ENCODE data around the gene ASRGL1.
"Not testable (repeated sequence)": the region's sequence is repeated elsewhere in the genome, so short reads cannot be mapped to it uniquely, and the experiment has no call there.

Gene ASRGL1

DNA sequence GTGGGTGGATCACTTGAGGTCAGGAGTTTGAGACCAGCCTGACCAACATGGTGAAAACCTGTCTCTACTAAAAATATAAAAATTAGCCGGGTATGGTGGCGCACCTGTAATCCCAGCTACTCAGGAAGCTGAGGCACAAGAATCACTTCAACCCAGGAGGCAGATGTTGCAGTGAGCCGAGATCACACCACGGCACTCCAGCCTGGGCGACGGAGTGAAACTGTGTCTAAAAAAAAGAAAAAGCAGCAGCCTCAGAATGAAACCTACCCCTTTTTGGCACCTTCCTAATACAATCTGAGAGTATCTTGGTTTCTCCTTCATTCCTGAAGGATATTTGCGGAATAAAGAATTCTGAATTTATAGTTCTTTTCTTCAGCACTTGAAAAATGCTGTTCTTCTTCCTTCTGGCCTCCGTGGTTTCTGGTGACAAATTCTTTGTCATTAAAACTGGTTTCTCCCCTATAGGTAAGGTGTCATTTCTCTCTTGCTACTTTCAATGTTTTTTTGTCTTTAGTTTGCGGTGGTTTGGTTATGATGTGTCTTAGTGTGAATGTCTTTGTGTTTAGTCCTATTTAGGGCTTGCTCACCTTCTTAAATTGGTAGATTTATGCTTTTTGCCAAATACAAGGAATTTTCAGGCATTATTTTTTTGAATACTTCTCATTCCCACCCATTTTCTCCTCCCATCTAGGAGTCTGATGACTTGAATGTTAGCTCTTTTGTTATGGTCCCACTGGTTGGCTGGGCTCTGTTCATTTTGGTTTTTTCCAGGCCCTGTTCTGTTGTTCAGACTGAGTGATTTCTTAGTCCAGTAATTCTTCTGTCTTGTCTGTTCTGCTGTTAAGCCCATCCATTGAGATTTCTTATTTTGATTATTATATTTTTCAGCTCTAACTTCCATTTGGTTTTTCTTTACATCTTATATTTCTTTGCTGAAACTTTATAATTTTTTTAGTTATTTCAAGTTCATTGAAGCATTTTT is 15.4 kb downstream of the ASRGL1 start:
- no peak for DNase-seq (ENCODE audit: low read depth)

DNA sequence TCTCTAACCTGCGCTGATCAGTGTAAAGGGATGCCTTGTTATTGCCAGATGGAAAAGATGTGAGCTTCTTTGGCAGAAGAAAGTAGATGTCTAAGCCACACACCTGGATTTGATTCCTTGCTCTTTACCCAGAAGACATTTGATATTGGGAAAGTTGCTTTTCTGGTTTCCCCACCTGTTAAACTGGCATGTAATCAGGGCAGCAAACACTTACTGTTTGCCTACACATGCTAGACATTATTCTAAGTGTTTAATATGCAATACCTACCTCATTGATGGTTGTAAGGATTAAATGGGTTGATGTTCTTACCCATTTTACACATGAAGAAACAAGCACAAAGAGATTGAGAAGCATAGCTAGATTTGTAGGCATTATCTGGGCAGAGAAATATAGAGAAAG is 16.6 kb downstream of the ASRGL1 start:
- DNase-seq (ENCODE audit: low read depth), result no peak

DNA sequence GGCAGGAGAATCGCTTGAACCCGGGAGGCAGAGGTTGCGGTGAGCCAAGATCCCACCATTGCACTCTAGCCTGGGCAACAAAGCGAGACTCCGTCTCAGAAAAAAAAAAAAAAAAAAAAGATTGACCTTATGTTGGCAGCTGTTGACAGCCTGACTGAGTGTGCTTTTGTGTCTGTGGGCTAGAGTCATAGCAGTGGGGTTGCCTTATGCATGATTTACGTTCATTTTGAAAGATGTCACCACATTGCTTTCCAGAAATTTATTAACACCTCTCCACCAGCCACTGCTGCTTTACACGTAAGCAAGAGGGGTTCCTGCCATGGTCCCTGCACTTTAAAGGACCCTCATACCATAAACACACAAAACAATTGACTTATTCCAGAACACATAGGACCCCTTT is 21.0 kb downstream of the ASRGL1 start:
- DNase-seq (ENCODE audit: low read depth), result no peak

- DNase-seq (ENCODE audit: low read depth), result no peak
Measured at GRCh38 chr11:62359475-62359874, 22.2 kb downstream of the ASRGL1 start.

GRCh38 chr11:62360685-62361084 is 23.4 kb downstream of the ASRGL1 start:
- no peak for DNase-seq (ENCODE audit: low read depth)

DNA sequence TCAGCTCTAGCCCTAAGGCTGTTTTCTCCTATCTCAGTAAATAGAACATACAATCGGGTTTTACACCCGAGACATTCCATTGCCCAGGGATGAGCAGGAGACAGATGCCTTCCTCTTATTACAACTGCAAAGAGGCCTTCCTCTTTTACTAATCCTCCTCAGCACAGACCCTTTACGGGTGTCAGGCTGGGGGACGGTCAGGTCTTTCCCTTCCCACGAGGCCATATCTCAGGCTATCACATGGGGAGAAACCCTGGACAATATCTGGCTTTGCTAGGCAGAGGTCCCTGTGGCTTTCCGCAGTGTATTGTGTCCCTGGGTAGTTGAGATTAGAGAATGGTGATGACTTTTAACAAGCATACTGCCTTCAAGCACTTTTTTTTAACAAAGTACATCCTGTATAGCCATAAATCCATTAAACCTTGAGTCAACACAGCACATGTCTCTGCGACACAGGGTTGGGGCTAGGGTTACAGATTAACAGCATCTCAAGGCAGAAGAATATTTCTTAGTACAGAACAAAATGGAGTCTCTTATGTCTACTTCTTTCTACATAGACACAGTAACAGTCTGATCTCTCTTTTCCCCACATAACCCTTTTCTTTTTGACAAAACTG is 31.7 kb downstream of the ASRGL1 start:
- DNase-seq (ENCODE audit: low read depth), result not testable (repeated sequence)

- no peak for DNase-seq (ENCODE audit: low read depth)
Measured at GRCh38 chr11:62370743-62371440, 33.6 kb downstream of the ASRGL1 start.

DNA sequence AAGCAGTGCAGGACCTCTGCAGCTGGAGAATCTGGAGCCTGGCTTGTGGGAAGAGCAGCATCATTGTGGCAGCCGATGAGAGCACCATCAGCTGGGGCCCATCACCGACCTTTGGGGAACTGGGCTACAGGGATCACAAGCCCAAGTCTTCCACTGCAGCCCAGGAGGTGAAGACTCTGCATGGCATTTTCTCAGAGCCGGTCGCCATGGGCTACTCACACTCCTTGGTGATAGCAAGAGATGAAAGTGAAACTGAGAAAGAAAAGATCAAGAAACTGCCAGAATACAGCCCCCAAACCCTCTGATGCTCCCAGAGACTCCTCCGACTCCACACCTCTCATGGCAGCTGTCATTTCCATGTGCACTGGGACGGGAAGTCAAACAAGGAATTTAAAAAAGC is 35.6 kb downstream of the ASRGL1 start:
- DNase-seq (ENCODE audit: low read depth), result no peak

DNA sequence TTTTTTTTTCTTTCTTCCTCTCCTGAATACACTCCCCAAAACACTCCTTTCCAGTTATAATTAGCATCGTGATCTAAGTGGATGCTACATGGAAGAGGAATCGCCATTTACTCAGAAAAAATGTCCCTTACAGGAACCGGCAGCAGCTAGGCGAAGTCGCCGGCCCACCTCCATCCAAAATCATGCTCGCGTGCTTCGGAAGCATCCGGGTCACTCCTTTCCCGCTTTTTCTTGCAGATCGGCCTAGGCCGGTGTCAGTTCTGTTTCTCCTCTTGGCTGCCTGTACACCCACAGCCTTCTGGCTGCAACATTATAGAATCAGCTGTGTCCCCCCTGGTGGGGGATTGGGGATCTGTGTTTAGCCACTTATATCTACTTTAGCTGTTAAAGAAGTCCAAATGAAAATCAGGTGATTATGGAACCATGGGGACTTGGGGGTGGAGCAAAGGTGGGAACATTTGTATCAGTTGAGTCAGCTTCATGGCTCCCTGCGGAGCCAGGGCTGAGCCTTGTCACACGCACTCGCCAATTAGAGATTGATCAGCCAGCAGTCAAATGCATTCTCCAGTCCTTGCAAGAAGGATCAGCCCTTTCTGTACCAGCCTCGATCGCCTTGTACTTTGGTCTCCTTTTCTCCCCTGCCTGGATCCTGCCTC is 36.3 kb downstream of the ASRGL1 start:
- no peak for DNase-seq (ENCODE audit: low read depth)

DNA sequence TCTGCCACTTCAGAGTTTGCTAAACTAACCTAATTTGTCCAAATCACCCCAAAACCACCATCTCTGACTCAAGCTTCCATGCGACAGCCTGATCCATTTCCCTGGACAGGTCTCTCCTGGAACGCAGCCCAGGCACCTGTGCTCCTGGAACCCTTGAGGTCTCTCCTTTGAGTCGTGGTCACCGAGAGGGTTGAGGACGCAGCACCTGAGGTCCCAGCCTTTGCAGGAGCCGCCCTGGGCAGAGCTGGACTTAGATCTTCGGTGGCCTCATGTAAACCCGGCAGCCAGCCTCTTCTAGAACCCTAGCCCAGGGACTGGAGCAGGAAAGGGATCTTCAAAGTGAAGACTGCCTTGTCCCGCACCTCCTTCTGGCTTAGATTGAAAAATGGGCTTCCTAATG is 37.6 kb downstream of the ASRGL1 start:
- DNase-seq (ENCODE audit: low read depth), result no peak

GRCh38 chr11:62378459-62379063 is 41.3 kb downstream of the ASRGL1 start:
- not testable (repeated sequence) for DNase-seq (ENCODE audit: low read depth)

- DNase-seq (ENCODE audit: low read depth), result not testable (repeated sequence)
Measured at GRCh38 chr11:62379586-62379985, 42.3 kb downstream of the ASRGL1 start.

GRCh38 chr11:62380821-62381245 is 43.6 kb downstream of the ASRGL1 start:
- DNase-seq (ENCODE audit: low read depth), result not testable (repeated sequence)

GRCh38 chr11:62383822-62384221 is 46.6 kb downstream of the ASRGL1 start:
- no peak for DNase-seq (ENCODE audit: low read depth)

- DNase-seq (ENCODE audit: low read depth), result not testable (repeated sequence)
Measured at GRCh38 chr11:62386083-62386482, 48.8 kb downstream of the ASRGL1 start.

DNA sequence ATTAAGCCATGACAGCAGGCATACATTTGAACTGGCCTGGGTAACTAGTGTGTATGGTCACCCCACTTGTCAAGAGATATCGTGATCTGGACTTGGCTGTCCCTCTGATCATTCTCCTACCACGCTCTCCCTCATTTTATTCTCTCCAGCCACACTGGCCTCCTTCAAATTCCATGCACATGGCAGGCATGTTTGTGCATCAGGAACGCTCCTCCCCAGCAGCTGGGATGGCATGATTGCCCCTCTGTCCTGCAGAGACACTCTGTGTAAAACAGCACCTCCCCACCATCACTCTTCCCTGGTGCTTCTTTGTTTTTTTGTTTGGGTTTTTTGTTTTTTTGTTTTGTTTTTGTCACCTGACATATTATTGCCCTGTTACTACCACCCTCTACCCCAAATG is 50.1 kb downstream of the ASRGL1 start:
- no peak for DNase-seq (ENCODE audit: low read depth)

DNA sequence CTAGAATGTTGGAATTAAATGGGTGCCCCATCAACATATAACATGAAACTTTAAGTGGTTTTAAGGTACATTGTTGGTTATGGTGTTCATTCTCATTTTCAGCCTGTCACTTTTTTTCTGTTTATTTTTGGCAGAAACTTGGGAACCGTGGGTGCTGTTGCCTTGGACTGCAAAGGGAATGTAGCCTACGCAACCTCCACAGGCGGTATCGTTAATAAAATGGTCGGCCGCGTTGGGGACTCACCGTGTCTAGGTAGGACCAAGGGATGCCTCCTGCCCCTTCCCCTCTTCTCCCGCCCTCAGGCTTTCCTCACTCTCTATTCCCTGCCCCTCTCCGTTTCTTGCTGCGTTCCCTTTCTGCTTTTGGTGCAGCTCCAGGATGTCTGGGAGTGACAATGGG is 51.8 kb downstream of the ASRGL1 start:
- no peak for DNase-seq (ENCODE audit: low read depth)

DNA sequence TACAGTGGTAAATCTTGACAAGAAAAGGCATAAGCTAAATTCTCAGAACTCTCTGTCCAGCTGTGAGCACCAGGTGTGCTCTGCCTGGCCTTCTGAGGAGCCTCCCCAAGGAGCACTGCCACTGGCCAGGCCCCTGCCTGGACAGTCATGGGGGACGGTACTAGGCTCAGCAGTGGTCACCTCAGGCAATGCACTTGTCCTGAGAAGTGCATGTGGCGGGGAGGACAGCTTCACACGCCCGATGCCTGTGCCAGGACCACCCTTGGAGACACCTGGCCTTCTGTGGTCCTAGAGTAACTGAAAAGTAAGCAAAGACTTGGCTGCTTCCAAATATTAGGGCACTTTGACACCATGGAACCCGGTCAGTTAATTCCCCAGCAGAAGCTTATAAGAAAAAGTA is 53.0 kb downstream of the ASRGL1 start:
- no peak for DNase-seq (ENCODE audit: low read depth)

DNA sequence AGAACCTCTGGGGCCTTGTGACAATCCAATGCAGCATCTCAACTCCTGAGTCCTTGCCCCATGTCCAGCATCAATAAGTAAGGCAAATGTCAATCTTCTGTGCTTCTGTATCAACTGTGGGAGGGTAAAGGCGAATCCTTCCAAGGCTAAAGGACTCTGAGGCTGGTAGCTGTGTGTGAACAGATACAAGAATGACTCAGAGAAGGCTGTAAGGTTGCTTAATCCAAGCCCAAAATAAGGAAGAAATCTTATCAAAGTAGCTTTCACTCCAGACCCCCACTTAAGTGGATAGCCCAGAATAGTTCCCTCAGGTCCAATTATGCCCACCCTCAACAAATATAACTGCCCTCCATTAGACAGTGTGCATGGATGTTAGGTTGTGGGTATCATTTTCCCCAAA is 53.5 kb downstream of the ASRGL1 start:
- no peak for DNase-seq (ENCODE audit: low read depth)

- no peak for DNase-seq (ENCODE audit: low read depth)
Measured at GRCh38 chr11:62391642-62392425, 54.6 kb downstream of the ASRGL1 start.

GRCh38 chr11:62392506-62392905 is 55.3 kb downstream of the ASRGL1 start:
- DNase-seq (ENCODE audit: low read depth), result no peak

Data from non-pigmented ciliary epithelial cell (primary cell).